Measurements from ENCODE around the gene NRARP. TPM values are rescaled to one million over a fixed set of nuclear protein-coding genes. Genes with fewer than 3 reads are reported as not detected.

The NRARP gene
- total RNA-seq, 1 donor from 2014 or later = 33.7 TPM

DNA sequence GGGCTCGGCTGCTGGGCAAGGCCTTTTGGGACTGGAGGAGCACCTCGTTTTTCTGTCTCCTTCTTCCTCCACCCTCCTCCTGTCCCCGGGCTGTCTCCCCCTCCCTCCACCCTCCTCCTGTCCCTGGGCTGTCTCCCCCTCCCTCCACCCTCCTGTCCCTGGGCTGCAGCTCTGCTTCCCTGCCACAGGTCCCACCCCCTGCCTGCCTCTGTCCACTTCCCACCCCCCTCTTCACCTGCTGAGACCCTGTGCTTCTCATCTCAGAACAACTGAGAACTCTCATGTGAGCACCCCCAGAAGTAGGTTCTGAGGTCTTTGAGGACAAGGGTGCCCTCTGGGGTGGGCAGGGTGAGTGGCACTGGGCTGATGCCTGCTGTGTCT, 30.4 kb downstream of the NRARP start:
- no peak overlapping the region for H3K27ac Mint-ChIP-seq (ENCODE audit: unreplicated experiment)
- no peak for DNase-seq (ENCODE audit: low read depth, low spot score)
- no peaks in the 10 kb centered on the region for H3K27me3 Mint-ChIP-seq (ENCODE audit: low read depth)
- H3K36me3 Mint-ChIP-seq (ENCODE audit: low read depth) = peaks cover 6% of the 10 kb centered on the region
- H3K4me3 Mint-ChIP-seq = no peak overlapping the region
- TF ChIP-seq, protein P1, sequence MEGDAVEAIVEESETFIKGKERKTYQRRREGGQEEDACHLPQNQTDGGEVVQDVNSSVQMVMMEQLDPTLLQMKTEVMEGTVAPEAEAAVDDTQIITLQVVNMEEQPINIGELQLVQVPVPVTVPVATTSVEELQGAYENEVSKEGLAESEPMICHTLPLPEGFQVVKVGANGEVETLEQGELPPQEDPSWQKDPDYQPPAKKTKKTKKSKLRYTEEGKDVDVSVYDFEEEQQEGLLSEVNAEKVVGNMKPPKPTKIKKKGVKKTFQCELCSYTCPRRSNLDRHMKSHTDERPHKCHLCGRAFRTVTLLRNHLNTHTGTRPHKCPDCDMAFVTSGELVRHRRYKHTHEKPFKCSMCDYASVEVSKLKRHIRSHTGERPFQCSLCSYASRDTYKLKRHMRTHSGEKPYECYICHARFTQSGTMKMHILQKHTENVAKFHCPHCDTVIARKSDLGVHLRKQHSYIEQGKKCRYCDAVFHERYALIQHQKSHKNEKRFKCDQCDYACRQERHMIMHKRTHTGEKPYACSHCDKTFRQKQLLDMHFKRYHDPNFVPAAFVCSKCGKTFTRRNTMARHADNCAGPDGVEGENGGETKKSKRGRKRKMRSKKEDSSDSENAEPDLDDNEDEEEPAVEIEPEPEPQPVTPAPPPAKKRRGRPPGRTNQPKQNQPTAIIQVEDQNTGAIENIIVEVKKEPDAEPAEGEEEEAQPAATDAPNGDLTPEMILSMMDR (conservative IDR thresholded peaks at IDR 0.05) = no peak
- H3K4me1 Mint-ChIP-seq = peaks cover 9% of the 10 kb centered on the region
- no peaks in the 10 kb centered on the region for H3K9me3 Mint-ChIP-seq

DNA sequence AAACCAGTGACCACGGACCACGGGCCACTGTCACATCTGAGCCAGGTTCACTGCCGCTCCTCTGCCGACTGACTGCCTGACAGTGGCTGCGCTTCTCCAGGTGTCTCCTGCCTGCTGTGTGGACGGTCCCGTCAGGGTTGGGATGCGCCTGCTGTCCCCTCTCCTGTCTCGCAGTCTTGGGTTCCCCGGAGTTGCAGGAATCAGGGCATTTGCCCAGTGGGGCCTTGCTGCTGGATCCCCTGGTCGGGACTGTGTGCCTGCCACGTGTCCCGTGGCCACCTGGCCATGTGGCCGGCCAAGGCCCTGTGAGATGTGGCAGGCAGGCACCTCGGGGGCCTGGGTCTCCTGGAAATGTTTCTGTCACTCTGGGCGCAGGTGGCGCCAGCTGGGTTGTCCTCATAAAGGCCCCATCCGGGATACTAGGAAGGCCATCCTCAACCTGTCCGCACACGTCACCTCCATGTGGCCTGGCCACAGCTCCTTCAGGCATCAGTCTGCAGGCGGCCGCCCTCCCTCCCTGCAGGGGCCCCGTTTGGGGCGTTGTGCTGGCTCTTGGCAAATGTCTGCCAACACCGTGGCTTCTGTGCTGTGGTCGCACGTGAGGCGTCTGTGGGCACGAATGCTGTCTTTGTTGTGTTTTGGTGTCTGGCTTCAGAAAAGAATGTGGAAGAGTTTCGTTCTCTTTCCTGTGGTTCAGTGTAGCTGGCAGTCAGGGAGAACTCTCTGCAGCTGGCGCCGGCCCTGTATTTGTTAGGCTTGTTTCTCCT, 31.0 kb downstream of the NRARP start:
- H3K27me3 Mint-ChIP-seq (ENCODE audit: low read depth) = no peaks in the 10 kb centered on the region
- no peak overlapping the region for H3K4me3 Mint-ChIP-seq
- no peaks in the 10 kb centered on the region for H3K9me3 Mint-ChIP-seq
- no peak for DNase-seq (ENCODE audit: low read depth, low spot score)
- peaks cover 6% of the 10 kb centered on the region for H3K36me3 Mint-ChIP-seq (ENCODE audit: low read depth)
- H3K4me1 Mint-ChIP-seq = peaks cover 9% of the 10 kb centered on the region
- TF ChIP-seq, protein P1 (conservative IDR thresholded peaks at IDR 0.05) = no peak
- H3K27ac Mint-ChIP-seq (ENCODE audit: unreplicated experiment) = peak overlapping the region; percentile 86

DNA sequence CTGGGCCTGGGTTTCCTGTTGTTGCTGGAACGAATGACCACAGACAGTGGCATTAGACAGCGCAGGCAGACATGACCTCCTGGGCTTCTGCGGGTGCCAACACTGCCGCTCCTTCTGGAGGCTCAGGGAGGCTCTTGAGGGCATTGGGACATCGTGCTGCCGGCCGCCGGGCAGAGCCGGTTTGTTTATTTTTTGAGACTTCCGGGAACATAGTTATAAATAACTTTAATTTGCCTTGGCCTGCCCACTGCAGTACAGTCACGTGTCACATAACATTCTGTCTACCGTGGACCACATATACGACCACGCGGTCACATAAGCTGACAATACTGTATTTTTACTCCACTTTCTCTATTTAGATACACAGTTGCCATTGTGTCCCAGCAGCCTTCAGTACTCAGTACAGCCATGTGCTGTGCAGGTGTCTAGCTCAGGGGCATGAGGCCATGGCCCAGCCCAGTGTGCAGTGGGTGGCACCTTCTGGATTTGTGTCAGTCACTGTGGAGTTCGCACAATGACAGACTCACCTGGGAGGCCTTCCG, 32.8 kb downstream of the NRARP start:
- Mint-ChIP-seq H3K4me3 (no peak overlapping the region), H3K9me3 (no peaks in the 10 kb centered on the region), H3K4me1 (peaks cover 5% of the 10 kb centered on the region), H3K36me3 (ENCODE audit: low read depth) (peaks cover 6% of the 10 kb centered on the region), H3K27me3 (ENCODE audit: low read depth) (no peaks in the 10 kb centered on the region), H3K27ac (ENCODE audit: unreplicated experiment) (no peak overlapping the region)
- no peak for DNase-seq (ENCODE audit: low read depth, low spot score)
- TF ChIP-seq, protein P1 (conservative IDR thresholded peaks at IDR 0.05) = no peak

DNA sequence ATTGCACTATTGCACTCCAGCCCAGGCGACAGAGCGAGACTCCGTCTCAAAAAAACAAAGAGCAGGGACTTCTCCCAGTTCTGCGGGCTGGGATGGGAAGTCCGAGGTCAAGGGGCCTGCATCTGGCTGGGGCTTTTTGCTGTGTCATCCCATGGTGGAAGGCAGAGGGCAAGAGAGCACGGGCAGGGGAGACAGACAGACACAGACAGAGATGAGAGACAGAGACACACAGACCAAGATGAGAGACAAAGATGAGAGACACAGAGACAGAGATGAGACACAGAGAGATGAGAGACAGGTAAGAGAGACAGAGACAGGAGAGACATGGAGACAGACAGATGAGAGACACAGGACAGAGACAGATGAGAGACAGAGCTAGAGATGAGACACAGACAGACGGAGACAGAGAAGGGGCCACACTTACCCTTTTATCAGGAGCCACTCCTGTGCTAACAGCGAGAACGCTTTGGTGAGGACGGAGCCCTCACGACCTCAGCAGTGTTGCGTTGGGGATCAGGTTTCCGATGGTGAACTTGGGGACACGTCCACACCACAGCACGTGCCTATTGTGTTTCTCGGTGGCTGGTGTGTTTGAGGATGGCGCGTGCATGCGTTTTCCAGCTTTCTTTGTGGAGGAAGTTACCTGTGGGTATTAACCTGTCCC, 33.4 kb downstream of the NRARP start:
- TF ChIP-seq, protein P1 (conservative IDR thresholded peaks at IDR 0.05) = no peak
- H3K27ac Mint-ChIP-seq (ENCODE audit: unreplicated experiment) = peak overlapping the region; percentile 24
- peaks cover 6% of the 10 kb centered on the region for H3K36me3 Mint-ChIP-seq (ENCODE audit: low read depth)
- no peaks in the 10 kb centered on the region for H3K27me3 Mint-ChIP-seq (ENCODE audit: low read depth)
- H3K9me3 Mint-ChIP-seq = no peaks in the 10 kb centered on the region
- H3K4me3 Mint-ChIP-seq = peak overlapping the region; percentile 24
- H3K4me1 Mint-ChIP-seq = peaks cover 5% of the 10 kb centered on the region
- DNase-seq (ENCODE audit: low read depth, low spot score) = no peak

DNA sequence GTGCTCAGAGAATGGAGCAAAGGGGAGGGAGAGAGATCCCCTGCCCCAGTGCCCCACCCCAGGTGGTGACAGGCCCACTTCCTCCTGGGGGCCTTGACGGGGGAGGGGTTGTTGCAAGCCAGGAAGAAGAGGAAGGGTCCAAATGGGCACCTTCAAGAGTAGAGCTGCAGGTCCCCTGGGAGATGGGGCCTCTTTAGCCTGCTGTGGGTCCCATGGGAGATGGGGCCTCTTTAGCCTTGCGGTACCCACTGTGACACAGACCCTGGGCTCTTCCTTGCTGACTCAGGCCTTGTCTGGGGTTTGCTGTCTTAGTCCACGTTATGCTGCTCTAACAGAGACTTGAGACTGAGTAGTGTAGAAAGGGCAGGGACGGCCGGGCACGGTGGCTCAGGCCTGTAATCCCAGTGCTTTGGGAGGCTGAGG, 34.1 kb downstream of the NRARP start:
- TF ChIP-seq, protein P1 (conservative IDR thresholded peaks at IDR 0.05) = no peak
- Mint-ChIP-seq H3K27me3 (ENCODE audit: low read depth) (no peaks in the 10 kb centered on the region), H3K4me3 (peak overlapping the region; percentile 24), H3K9me3 (no peaks in the 10 kb centered on the region), H3K4me1 (peaks cover 5% of the 10 kb centered on the region), H3K36me3 (ENCODE audit: low read depth) (peaks cover 6% of the 10 kb centered on the region), H3K27ac (ENCODE audit: unreplicated experiment) (peak overlapping the region; percentile 67)
- DNase-seq (ENCODE audit: low read depth, low spot score) = no peak
